SW480 (cell line): ENCODE data around the gene IL1RAP.
A peak's percentile ranks its signal among the peaks of the same experiment; 100 is the strongest.
"Not testable (repeated sequence)": the region's sequence is repeated elsewhere in the genome, so short reads cannot be mapped to it uniquely, and the experiment has no call there.

Source experiments
- DNase-seq: peaks from one replicate; pipeline ENCODE4 v3.0.0-alpha.2; 2016; ENCODE audit warnings: low spot score

The IL1RAP gene

GRCh38 chr3:190513409-190514370 lies at the start of gene IL1RAP:
TSS of gene IL1RAP (plus strand) at chr3:190514085. CDS start at chr3:190564290, 50,205 bp downstream.
- DNase-seq: peak; percentile 81

GRCh38 chr3:190467922-190468321 lies 46.0 kb upstream of the IL1RAP start:
- DNase-seq: no peak

GRCh38 chr3:190473261-190473660 lies 40.6 kb upstream of the IL1RAP start:
- DNase-seq: not testable (repeated sequence)

GRCh38 chr3:190481779-190482178 lies 32.1 kb upstream of the IL1RAP start:
- no peak for DNase-seq

GRCh38 chr3:190485830-190486532 lies 27.9 kb upstream of the IL1RAP start:
- peak; percentile 73 for DNase-seq

- DNase-seq: no peak
Observed at GRCh38 chr3:190486533-190486864, 27.4 kb upstream of the IL1RAP start.

- no peak for DNase-seq
Observed at GRCh38 chr3:190486908-190487607, 26.8 kb upstream of the IL1RAP start.

- peak; percentile 2 for DNase-seq
Observed at GRCh38 chr3:190491533-190492054, 22.3 kb upstream of the IL1RAP start.

- DNase-seq: no peak
Observed at GRCh38 chr3:190492129-190492528, 21.8 kb upstream of the IL1RAP start.

GRCh38 chr3:190492966-190493365 lies 20.9 kb upstream of the IL1RAP start:
- no peak for DNase-seq

GRCh38 chr3:190494907-190495306 lies 19.0 kb upstream of the IL1RAP start:
- DNase-seq: no peak

- DNase-seq: no peak
Observed at GRCh38 chr3:190495354-190495753, 18.5 kb upstream of the IL1RAP start.

GRCh38 chr3:190495796-190496195 lies 18.1 kb upstream of the IL1RAP start:
- DNase-seq: no peak

GRCh38 chr3:190496859-190497258 lies 17.0 kb upstream of the IL1RAP start:
- DNase-seq: no peak

GRCh38 chr3:190497811-190498210 lies 16.1 kb upstream of the IL1RAP start:
- no peak for DNase-seq

GRCh38 chr3:190498293-190498692 lies 15.6 kb upstream of the IL1RAP start:
- no peak for DNase-seq

GRCh38 chr3:190499122-190499521 lies 14.8 kb upstream of the IL1RAP start:
- no peak for DNase-seq

- no peak for DNase-seq
Observed at GRCh38 chr3:190502946-190503345, 10.9 kb upstream of the IL1RAP start.

- peak; percentile 19 for DNase-seq
Observed at GRCh38 chr3:190504354-190505125, 9.3 kb upstream of the IL1RAP start.

GRCh38 chr3:190505381-190506003 lies 8.4 kb upstream of the IL1RAP start:
- DNase-seq: no peak

- no peak for DNase-seq
Observed at GRCh38 chr3:190506271-190506670, 7.6 kb upstream of the IL1RAP start.
